ENCODE measurements around the gene ACTRT2.

GRCh38 chr1:2972879-2973575 lies 48.2 kb upstream of the ACTRT2 start:
- TF ChIP-seq, protein P1, sequence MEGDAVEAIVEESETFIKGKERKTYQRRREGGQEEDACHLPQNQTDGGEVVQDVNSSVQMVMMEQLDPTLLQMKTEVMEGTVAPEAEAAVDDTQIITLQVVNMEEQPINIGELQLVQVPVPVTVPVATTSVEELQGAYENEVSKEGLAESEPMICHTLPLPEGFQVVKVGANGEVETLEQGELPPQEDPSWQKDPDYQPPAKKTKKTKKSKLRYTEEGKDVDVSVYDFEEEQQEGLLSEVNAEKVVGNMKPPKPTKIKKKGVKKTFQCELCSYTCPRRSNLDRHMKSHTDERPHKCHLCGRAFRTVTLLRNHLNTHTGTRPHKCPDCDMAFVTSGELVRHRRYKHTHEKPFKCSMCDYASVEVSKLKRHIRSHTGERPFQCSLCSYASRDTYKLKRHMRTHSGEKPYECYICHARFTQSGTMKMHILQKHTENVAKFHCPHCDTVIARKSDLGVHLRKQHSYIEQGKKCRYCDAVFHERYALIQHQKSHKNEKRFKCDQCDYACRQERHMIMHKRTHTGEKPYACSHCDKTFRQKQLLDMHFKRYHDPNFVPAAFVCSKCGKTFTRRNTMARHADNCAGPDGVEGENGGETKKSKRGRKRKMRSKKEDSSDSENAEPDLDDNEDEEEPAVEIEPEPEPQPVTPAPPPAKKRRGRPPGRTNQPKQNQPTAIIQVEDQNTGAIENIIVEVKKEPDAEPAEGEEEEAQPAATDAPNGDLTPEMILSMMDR (conservative IDR thresholded peaks at IDR 0.05), result no peak
- no peak for TF ChIP-seq ZFX (IDR thresholded peaks at IDR 0.05)

Measured in C4-2B (cell line).